ENCODE data around the gene GNAQ. TPM values are rescaled to one million over a fixed set of nuclear protein-coding genes. Genes with fewer than 3 reads are reported as not detected.

Gene GNAQ
- total RNA-seq, 1 experiment from 2014 or later = 29.2 TPM

DNA sequence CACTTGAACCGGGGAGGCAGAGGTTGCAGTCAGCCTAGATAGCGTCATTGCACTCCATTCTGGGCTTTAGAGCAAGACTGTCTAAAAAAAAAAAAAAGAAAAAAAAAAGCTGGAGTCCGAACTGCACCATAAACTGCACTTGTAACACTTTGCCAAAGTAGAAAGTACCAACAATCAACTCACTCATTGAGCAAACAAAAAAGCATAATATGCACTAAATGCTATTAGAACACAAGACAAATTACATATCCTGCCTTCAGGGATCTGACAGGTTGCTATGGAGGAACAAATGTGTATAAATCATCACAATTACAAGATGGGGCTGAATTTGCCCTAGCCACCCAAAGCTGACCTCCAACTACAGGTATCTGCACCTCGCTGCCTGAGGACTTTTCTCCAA lies 27.9 kb downstream of the GNAQ start:
- DNase-seq (ENCODE audit: low read depth) = no peak

- no peak for DNase-seq (ENCODE audit: low read depth)
Measured at GRCh38 chr9:78001946-78002731, 29.5 kb downstream of the GNAQ start.

- no peak for DNase-seq (ENCODE audit: low read depth)
Measured at GRCh38 chr9:78000221-78000620, 31.4 kb downstream of the GNAQ start.

DNA sequence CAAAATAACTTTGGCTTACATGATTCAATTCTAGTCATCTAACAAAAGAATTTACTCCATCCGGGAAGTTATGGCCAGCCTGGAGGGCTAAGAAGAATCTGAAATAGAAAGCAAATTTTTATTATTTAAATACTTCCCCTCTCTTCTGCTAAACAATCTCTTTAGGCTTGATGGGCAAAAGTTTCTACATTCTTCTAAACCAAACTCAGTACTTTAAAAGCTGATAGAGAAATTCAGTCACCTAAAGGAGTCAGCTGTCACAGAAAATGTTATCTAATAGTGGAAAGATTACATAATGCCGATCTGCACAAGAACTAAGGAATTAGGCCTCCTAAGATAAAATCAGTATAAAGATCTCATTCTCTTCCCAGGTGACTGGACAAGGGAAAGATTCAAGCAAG lies 32.4 kb downstream of the GNAQ start:
- peak; percentile 10 for DNase-seq (ENCODE audit: low read depth)

- DNase-seq (ENCODE audit: low read depth) = no peak
Measured at GRCh38 chr9:77997611-77998284, 33.9 kb downstream of the GNAQ start.

GRCh38 chr9:77996696-77997095 lies 34.9 kb downstream of the GNAQ start:
- no peak for DNase-seq (ENCODE audit: low read depth)

- DNase-seq (ENCODE audit: low read depth) = no peak
Measured at GRCh38 chr9:77991191-77991590, 40.4 kb downstream of the GNAQ start.

DNA sequence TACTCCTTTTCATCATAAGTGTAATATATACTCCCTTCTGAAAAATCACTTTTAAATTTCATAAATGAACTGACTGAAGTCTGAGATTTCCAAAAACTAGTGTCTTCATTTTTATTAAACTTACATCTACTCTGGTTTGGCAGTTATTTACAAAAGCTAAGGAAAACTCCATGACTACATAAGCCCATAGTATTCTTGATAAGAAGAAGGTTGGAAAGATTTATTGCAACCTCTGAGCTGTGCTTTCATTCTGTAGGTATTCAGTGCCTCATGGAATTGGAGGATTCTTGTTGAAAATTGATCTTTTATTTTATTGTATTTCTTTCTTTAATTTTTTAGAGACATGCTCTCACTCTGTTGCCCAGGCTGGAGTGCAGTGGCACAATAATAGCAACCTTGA lies 41.7 kb downstream of the GNAQ start:
- DNase-seq (ENCODE audit: low read depth) = no peak

- no peak for DNase-seq (ENCODE audit: low read depth)
Measured at GRCh38 chr9:77989458-77989857, 42.2 kb downstream of the GNAQ start.

DNA sequence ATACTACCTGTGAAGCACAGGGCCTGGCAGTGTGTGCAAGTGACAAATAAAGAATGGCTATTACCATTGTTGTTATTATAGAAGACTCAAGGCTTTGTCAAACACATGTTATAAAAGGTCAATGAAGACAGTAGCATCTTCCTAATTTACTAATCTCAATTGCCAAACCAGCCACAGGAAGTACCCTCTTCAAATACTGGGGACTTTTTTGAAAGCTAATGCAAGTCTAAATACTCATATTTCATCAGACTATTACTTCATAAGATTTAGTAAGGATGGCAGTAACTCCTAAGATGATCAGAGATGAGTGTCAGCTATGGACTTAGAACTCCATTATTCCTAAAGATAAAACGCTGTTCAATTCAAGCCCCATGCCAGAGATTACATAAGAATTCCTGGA lies 43.0 kb downstream of the GNAQ start:
- no peak for DNase-seq (ENCODE audit: low read depth)

DNA sequence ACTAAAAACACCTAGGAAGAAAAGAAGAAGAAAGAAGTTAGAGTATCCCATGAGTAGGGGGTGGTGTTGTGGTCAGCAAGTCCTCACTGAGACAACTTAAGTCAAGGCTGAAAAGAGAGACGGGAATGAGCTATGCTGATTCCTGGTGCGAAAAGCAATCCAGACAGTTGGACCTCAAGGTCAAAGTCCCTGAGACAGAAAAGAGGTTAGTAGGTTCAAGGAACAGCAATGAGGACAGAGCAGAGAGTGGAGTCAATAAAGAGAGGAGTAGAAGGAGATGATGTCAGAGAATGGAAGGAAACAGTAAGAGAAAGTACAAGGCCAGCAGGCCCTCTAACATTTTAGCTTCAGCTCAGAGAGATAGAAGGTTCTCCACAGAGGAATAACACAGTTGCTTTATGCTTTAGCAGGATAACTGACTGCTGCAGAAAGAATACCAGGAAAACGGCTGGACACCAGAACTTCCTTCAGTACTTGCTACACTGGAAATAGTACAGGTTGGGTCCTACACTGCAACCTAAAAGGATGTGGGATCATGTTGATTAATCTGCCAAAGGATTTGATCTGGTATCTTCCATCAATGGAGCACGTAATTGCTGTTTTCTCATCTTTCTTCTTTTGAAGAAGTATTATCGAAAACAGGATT lies 43.6 kb downstream of the GNAQ start:
- no peak for DNase-seq (ENCODE audit: low read depth)

GRCh38 chr9:77987081-77987656 lies 44.4 kb downstream of the GNAQ start:
- DNase-seq (ENCODE audit: low read depth) = no peak

GRCh38 chr9:77985996-77986395 lies 45.6 kb downstream of the GNAQ start:
- DNase-seq (ENCODE audit: low read depth) = no peak

GRCh38 chr9:77983320-77983662 lies 48.3 kb downstream of the GNAQ start:
- no peak for DNase-seq (ENCODE audit: low read depth)

DNA sequence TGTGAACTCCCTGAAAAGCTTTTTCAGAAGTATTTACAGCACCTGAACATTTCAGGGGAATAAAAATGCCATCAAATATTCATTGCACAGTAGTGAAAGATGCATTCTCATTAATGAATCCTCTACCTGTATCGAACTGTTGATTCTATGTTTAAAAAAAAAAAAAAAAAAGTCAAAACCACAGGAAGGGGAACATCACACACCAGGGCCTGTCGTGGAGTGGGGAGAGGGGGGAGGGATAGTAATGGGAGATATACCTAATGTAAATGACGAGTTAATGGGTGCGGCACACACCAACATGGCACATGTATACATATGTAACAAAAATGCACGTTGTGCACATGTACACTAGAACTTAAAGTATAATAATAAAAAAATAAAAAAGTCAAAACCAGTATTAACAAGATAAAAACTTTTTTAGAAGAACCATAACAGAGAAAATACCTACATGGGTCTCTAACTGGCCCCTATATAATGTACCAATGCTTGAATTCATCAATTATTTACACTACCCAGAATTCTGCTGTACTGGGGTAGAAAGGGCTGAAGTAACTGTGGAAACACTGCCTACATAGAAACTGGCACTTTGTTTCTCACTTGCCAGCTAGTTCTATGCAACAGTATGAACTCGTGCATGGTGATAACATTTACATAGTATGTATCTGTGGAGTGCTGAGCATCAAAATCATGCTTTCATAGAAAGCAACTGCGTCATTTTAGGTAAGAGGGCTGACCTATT lies 48.9 kb downstream of the GNAQ start:
- DNase-seq (ENCODE audit: low read depth) = no peak

- no peak for DNase-seq (ENCODE audit: low read depth)
Measured at GRCh38 chr9:77981907-77982306, 49.7 kb downstream of the GNAQ start.

DNA sequence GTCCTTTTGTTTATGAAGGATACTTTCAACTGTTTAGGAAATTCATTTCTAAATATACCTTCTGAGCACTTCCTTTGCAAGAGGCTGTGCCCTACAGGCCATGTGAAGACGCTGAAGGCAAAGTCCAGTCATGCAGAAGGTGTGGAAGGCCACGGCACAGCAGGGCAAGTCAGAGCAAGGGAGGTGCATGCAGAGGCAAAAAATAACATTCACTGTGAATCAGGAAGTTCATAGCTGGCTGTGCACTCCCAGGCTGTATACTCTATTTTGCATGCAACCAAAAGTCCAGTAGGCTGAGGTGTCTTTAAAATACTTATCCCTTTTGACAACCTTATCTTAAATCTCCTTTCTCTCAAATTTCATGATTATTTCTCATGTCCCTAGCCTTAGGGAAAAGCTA lies 50.3 kb downstream of the GNAQ start:
- peak; percentile 40 for DNase-seq (ENCODE audit: low read depth)

DNA sequence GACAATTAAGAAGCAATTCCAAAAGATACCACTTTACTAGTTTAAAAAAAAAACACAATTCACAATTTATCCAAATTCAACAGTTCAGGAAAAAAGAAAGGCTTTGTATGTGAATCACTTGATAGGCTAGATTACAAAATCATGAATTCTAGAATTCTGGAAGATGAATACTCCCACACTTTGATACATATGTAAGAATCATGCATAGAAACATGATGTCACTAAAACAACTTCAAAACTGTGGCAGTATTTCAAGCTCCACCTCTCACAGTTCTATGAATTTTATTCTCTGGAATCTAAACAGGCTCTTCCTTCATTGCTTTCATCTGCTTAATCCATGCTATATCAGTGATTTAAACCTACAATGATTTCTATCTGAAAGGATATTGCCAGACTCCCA lies 51.0 kb downstream of the GNAQ start:
- DNase-seq (ENCODE audit: low read depth) = peak; percentile 13

DNA sequence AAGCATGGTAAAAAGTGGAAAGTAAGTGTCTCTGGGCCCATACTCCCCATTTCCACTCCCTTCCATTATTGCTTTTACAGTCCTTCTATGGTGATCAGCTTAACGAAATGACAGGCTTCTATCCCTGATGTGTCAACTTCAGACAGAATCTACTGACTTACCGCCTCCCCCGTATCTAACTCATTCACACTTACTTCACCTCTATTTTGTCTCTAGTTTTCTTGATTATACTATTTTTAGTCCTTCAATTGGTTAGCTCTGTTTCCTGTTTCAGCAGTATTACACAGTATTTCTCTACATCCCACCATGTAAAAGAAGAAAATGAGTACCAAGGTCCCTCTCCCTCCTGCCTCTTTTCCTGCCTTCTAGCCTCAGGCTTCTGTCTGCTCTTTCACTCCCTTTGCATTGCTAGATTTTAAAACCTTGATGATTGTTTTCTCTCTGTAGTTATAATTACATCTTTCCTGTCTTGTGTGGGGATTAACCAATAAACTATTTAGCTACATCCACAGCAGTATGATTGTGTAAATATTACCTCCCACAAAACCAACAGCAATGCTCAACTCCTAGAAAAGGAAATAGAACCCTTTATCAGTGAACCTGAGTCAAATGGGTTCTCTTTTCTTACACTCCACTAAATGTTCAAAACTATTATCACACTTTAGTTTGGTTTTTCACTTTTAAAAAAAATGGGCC lies 53.4 kb downstream of the GNAQ start:
- DNase-seq (ENCODE audit: low read depth) = no peak

GRCh38 chr9:77977210-77977611 lies 54.4 kb downstream of the GNAQ start:
- DNase-seq (ENCODE audit: low read depth) = peak; percentile 85

DNA sequence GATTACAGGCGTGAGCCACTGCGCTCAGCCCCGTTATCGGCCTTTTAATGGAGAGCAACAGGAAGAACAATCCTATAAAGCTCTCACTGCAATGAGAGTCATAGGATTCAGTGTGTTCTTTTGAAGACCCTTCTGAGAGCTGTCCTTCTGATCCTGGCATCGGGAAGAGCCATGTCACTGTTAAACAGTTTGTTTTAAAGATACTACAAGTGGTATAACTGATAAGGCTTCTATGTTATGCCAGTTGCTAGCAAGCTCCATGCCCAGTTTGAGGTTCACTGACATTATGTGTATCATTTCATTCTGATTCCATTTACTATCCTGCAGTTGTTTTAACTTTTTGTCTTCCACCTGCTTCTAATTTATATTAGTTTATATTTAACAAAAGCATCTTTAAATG lies 55.8 kb downstream of the GNAQ start:
- DNase-seq (ENCODE audit: low read depth) = no peak

Data from LHCN-M2 (cell line).